BJ (cell line): ENCODE measurements around the gene VWC2. TPM values are rescaled to one million over a fixed set of nuclear protein-coding genes. Genes with fewer than 3 reads are reported as not detected.

Experiments used
- CTCF ChIA-PET: fragments of 350-600 bp; formaldehyde crosslinking; extraction: SDS; loops from one replicate; lab custom pipeline; 2021; ENCODE audit warnings: antibody characterized with exemption, inconsistent platforms; lab: Yijun Ruan, JAX
- POLR2A ChIA-PET: fragments of 300-600 bp; sonication (Branson Sonifier 250); formaldehyde crosslinking; extraction: SDS; loops from one replicate; lab custom pipeline; 2021; ENCODE audit warnings: antibody characterized with exemption; lab: Charles Lee
- DNase-seq: peaks from one replicate; pipeline ENCODE4 v3.0.0-alpha.2; 2011; ENCODE audit warnings: low read depth
- H3K27me3 ChIP-seq: 2 replicates; pipeline ENCODE4 v1.6.0; 2011; ENCODE audit warnings: low read length; ENCODE audit not compliant: control insufficient read depth, insufficient read depth
- H3K36me3 ChIP-seq: 2 replicates; pipeline ENCODE4 v1.5.1; 2011; ENCODE audit warnings: low read length; ENCODE audit not compliant: control insufficient read depth, insufficient read depth
- H3K4me3 ChIP-seq: 2 replicates; pipeline ENCODE4 v1.5.1; 2011; ENCODE audit warnings: low read depth, mild to moderate bottlenecking, control low read depth, low read length
- CTCF ChIP-seq: IDR thresholded peaks from 2 replicates; pipeline ENCODE4 v1.5.1; 2011; ENCODE audit warnings: low read depth, mild to moderate bottlenecking, control low read depth, inconsistent platforms, low read length, moderate library complexity; ENCODE audit not compliant: insufficient read depth
- polyA plus RNA-seq: library from polyadenylated mRNA; depleted of rRNA; stranded (reverse); fragments of >200 nt; gene quantifications from 2 replicates; pipeline ENCODE4 v1.2.3, GENCODE V29; 2011

VWC2 gene
- polyA plus RNA-seq, 1 experiment = not detected

- ChIA-PET POLR2A (no interaction called here), CTCF (no interaction called here)
- no peaks in the 10 kb centered on the region; the same call in none of the 2 replicates for H3K27me3 ChIP-seq
- no peak for TF ChIP-seq CTCF
- DNase-seq = no peak
- no peak overlapping the region for H3K4me3 ChIP-seq
- no peaks in the 10 kb centered on the region for H3K36me3 ChIP-seq
These were observed 2.6 kb upstream of the VWC2 start for GRCh38 chr7:49770838-49771237.

- no peak for TF ChIP-seq CTCF
- no peak overlapping the region for H3K4me3 ChIP-seq
- no peak for DNase-seq
- H3K27me3 ChIP-seq = peaks cover 2% of the 10 kb centered on the region
- H3K36me3 ChIP-seq = no peaks in the 10 kb centered on the region
- ChIA-PET CTCF (no interaction called here), POLR2A (no interaction called here)
These were observed 1.8 kb upstream of the VWC2 start for GRCh38 chr7:49771427-49772176.

- POLR2A ChIA-PET = no interaction called here
- Histone ChIP-seq H3K27me3 (peaks cover 2% of the 10 kb centered on the region), H3K36me3 (no peaks in the 10 kb centered on the region), H3K4me3 (no peak overlapping the region)
- TF ChIP-seq CTCF = no peak
- no peak for DNase-seq
- CTCF ChIA-PET = no interaction called here
These were observed 571 bp upstream of the VWC2 start for GRCh38 chr7:49772916-49773217.

GRCh38 chr7:49773936-49774458, 559 bp downstream of the VWC2 start:
- POLR2A ChIA-PET = no interaction called here
- no peaks in the 10 kb centered on the region for H3K36me3 ChIP-seq
- DNase-seq = no peak
- peaks cover 2% of the 10 kb centered on the region for H3K27me3 ChIP-seq
- H3K4me3 ChIP-seq = no peak overlapping the region
- TF ChIP-seq CTCF = no peak
- CTCF ChIA-PET = no interaction called here

GRCh38 chr7:49774459-49775064, 1.1 kb downstream of the VWC2 start:
- H3K4me3 ChIP-seq = no peak overlapping the region
- TF ChIP-seq CTCF = no peak
- H3K36me3 ChIP-seq = no peaks in the 10 kb centered on the region
- peaks cover 2% of the 10 kb centered on the region for H3K27me3 ChIP-seq
- ChIA-PET CTCF (no interaction called here), POLR2A (no interaction called here)
- DNase-seq = no peak
